Stimulated activated CD8-positive, alpha-beta memory T cell treated with anti-CD3 and anti-CD28 coated beads, Interleukin-12 subunit alpha, Interleukin-12 subunit beta, amount 100 ng/mL, for 1 hour (primary cell): ENCODE measurements around the gene XCR1.
"Not testable (repeated sequence)": the region's sequence is repeated elsewhere in the genome, so short reads cannot be mapped to it uniquely, and the experiment has no call there.

Source experiments
- DNase-seq: peaks from one replicate; pipeline ENCODE4 v3.0.0-alpha.2; 2020; ENCODE audit warnings: low read depth

Gene XCR1

DNA sequence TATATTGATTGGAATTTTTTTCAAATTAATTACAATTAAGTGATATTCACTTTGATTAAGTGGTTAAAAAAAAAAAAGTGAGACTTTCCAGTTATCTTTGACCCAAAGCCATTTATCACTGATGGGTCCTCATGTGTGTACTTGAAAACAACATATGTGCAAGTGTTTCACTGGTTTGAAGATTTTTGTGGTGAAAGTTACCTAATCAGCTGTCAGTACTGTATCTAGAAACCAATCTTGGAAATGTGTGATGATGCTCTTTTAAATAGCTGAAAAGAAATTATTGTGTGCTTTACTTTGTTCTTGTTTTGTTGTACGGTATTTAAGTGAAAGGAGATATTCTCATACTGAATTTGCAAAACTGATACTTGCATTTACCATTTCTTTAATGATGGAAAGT is 11.6 kb upstream of the XCR1 start:
- no peak for DNase-seq

DNA sequence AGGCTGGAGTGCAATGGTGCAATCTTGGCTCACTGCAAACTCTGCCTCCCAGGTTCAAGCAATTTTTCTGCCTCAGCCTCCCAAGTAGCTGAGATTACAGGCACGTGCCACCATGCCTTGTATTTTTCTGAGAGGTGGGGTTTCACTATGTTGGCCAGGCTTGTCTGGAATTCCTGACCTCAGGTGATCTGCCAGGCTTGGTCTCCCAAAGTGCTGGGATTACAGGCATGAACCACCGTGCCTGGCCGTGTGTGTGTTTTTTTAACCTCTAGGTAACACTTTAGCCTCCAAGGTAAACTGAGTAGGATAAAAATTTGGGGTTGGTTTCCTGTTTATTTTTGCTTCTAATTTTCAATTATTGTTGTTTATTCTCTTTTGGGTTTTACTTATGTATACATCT is 10.8 kb upstream of the XCR1 start:
- DNase-seq: not testable (repeated sequence)

DNA sequence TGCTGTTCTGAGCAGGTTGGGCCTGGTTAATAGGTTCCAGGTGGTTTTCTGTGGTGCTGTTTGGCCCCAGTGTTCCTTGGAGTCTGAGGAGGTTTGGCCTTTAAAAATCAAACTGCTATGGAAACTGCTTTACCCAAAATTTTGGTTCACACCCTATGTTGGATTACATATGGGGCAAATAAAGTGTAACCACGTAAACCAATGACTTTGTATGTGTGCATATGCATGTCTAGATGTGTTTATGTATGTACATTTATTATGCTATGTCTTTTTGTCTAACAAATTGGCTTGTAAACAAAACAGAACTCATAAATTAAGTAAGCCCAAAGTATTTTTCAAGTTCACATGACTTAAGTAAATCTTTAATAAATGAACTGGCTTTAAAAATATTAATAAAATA is 8.9 kb upstream of the XCR1 start:
- DNase-seq: no peak

DNA sequence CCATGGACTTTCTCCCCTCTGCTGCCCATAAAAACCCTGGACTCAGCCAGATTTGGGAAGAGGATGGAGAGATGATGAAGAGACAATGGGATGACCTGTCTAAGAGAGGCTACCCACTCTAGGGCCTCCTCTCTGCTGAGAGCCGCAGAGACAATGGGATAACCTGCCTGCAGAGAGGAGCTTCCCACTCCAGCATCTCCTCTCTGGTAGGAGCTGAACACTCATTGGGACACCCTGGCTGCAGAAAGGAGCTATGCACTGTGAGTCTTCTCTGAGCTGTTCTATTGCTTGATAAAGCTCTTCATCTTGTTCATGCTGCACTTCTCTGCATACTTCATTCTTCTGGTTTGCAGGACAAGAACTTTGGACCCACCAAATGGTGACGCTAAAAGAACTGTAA is 4.5 kb upstream of the XCR1 start:
- no peak for DNase-seq

DNA sequence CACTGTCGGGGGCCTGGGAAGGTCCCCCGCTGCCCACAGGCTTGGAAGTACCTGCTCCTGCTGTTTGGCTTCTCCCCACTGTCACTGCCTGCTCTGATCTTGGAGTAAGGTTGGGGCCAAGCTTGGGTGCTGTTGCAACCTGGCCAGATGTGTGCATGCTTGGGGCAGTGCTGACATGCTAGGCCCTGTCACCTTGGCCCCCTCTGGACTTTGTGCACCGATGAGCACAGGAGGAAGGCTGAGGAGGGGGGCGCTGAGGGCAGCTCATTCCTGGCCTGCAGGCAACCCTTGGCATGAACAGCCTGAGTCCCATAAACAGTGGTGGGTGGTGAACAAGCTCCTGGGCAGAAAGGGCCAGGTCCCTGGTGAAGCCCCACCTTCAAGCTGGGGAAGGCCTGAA is 4.0 kb upstream of the XCR1 start:
- DNase-seq: no peak

DNA sequence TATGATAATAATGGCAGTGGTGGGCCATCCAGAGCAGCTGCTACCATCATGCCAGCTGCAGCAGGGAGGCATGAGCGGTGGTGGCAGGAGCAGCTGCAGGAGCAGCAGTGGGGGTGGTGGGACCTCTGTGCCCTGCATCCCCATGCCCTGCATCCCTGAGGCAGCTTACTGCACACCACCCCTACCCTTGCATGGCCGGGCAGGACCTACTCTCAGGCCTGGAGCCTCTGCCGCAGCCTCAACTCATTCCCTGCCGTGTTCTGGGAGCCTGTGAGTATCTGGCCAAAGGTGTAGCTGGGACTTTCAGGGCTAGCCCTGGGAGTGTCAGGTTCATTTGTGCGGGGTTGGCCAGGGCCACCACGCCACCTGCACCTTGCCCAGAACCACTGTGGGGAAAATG is 3.3 kb upstream of the XCR1 start:
- no peak for DNase-seq

DNA sequence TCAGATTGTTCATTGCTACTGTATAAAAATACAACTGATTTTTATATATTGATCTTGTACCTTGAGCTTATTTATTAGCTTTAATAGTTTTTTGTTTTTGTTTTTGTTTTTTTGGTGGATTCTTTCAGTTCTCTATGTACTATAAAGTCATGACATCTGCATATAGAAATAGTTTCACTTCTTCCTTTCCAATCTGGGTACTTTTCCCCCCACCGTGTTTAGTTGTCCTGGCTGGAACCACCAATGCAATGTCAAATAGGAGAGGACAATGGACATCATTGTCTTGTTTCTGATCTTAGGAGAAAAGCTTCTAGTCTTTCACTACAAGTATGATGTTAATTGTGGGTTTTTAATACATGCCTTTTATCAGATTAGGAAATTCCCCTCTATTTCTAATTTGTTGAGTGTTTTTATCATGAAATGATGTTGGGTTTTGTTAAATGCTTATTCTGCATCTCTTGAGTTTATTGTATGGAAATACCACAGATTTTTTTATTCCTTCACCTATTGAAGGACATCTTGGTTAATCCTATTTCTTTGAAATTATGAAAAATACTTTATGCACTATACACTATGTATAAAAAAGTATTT is 2.8 kb upstream of the XCR1 start:
- DNase-seq: no peak

DNA sequence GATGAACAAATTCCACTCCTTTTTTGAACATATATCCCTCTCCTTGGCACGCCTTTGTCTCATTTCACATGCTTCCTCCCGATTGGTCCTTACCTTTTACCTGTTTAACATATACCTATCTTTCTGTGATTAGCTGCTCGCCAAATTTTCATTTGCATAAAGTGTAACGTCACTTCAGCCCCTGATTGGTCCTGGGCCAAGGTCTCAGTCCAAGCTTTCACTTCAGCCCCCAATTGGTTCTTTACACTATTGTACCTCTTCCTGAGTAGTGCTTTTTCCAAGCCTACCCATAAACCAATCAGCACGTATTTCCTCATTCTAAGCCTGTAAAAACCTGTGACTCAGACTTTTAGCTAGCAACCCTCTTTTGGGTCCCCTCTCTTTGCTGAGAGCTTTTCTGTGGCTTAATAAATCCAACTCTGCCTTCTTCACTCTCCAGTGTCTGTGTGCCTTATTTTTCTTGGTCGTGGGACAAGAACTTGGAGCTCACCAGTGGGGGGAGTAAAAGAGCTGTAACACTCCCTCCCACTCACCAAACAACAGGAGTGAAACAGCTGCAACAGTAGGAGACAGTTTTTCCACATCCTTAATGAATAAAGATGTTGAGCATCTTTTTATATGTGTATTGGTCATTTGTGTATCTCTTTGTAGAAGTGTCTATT is 584 bp upstream of the XCR1 start:
- DNase-seq: no peak

DNA sequence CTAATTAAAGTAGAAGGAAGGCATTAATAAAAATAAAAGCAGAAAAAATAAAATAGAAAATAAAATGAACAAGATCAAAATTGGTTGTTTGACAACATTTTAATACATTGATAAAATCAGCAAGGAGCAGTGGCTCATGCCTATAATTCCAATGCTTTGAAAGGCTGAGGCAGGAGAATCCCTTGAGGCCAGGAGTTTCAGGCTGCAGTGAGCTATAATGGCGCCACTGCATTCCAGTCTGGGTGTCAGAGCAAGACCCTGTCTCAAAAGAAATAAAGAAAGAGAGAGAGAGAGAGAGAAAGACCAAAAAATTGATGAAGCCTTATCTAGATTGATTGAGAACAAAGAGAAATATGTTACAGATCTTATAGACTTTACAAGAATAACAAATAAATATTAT is 2.1 kb downstream of the XCR1 start:
- DNase-seq: no peak

DNA sequence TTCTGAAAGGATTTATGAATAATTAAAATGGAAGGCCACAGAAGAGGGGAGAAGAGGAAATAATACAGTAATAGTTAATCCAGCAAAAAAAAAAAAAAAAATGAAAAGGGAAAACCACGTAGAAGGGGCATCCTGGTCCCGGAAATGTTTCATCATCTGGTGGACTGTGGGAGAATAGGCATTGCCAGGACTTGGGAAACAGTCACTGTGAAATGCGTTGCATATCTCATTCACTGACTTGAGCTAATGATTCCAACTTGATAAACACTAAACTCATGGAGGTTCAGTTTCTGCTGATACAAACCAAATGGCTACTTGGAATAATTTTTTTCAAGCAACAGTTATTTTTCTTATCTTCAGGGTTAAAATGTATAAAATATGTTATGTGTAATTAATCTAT is 3.2 kb downstream of the XCR1 start:
- no peak for DNase-seq

DNA sequence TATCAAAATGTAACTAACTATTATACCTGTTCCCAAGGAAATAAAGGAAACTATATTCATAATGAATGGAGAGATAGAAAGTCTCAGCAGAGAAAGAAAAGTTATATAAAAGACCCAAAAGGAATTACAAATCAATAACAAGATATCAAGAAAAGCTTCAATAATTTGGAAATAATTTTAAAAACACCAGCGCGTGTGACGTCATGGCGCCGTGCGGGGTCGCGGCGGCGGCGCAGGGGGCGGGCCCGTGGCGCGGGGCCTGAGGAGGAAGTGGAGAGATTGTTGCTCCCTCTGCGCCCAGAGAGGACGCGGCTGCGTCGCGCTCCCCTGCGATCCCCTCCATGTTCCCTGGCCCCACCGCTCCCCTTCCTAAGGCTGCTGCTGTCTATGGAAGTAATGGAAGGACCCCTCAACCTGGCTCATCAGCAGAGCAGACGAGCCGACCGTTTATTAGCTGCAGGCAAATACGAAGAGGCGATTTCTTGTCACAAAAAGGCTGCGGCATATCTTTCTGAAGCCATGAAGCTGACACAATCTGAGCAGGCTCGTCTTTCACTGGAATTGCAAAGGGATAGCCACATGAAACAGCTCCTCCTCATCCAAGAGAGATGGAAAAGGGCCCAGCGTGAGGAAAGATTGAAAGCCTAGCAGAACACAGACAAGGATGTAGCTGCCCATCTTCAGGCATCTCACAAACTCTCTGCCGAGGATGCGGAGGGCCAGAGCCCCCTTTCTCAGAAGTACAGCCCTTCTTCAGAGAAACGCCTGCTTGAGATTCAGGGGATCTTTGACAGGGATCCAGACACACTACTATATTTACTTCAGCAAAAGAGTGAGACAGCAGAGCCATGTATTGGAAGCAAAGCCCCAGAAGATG is 4.1 kb downstream of the XCR1 start:
- no peak for DNase-seq

DNA sequence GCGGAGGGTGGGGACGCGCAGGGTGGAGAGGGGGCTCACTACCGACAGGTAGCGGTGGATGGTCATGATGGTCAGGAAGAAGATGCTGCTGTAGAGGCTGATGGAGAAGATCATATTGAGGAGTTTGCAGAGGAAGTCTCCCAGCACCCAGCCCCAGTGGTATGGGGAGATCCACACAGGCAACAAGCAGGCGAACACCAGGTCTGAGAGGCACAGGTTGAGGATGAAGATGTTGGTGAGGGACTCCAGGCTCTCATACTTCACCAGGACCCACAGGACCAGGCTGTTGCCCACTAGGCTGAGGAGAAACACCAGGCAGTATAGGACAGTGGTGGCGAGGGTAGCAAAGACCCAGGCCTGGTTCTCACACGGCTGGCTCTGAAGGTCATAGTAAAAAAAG is 5.8 kb downstream of the XCR1 start:
- no peak for DNase-seq

DNA sequence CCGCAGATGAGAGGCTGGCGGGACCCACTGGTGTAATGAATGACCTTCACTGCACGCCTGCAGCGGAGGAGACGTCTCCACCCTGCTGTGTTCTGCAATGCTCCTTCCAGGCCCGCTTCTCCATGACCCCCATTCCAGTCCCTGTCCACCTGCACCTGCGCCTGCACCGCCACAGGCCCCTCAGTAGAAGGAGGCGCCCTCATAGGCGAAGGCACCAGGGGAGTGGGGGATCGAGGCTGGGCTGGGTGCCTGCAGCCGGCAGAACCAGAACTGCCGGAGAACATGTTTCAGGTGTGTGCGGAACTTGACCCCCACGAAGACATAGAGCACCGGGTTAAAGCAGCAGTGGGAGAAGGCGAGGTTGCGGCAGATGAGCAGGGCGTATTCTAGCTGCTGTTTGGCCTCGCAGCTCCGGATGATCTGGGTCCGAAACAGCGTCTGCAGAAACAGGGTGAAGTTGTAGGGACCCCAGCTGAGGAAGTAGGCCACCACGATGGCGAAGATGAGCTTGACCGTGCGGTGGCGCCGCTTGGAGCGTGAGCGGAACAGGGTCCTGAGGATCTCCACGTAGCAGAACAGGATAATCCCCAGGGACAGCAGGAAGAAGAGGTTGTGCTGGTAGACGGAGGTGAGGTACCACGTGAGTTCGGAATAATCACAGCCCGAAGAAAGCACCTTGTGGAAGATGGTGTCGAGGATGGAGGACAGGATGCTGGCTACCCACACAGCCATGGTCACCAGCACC is 6.3 kb downstream of the XCR1 start:
- DNase-seq: no peak

DNA sequence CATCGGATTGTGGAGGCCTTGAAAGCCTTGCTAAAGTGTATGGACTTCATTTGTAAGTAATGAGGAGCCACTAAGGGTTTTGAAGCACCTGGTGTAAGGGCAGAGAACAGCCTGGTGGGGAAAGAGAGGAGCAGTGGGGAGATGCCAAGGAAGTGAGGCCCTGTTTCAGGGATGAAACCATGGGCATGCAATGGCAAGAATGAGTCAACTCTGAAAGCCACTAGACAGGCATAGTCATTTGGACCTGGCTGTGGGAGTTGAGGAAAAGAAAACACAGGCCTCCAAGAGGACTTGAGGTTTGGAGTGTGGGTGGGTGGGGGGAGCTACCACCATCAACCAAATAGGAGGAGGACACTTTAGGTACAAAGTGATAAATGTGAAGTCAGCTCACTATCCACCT is 7.6 kb downstream of the XCR1 start:
- DNase-seq: no peak

DNA sequence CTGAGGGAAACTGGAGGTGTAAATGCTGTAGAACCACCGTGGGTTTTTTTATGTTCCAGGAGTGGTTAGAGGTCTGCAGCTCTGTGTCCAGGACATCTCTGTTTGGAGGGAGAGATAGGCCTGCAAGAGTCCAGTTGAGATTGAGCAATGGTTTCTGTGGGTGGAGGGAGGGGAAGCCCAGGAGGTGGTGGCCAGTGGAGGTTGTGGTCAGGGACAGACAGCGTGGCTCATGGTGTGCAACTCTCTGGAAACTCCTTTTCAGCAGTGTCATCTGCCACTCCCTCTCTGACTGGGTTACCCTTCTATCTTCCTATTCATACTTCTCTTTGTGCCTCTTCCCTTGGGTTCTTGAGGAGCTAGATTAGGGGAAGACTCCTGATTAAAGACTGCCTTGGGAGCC is 9.6 kb downstream of the XCR1 start:
- DNase-seq: no peak

DNA sequence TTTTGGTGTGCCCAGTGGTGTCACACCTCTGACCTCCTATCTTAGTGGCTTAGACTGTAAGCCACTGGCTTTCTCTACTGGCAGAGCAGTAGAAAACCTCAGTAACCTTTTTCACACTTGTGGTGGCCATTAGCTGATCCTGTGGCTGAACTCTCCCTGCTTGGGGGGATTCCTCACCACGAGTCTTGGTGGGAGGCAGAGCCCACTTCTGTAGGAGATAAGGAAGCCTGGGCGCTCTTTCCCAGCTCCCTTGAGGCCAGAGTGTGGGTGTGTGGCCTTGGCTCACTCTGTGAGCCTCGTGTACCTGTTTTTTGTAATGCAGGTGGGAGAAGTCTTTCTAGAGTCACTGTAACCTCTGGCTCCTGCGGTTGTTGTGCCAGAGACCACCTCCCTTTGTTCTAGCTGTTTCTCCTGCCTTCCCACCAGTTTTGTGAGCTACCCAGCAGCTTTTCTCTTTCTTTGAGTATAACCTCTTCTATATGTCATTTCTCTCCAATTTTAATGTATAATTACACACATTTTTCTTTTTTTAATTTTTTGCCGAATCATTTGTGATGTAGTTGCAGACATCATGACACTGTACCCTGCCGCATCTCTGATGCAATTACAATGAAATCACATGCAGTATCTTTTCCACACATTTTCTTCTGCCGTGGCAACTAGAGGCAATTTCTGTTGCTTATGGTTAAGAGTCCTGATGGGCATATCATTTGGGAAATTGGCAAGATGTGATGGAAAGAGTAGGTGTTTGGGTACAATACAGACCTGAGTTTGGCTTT is 13.8 kb downstream of the XCR1 start:
- DNase-seq: no peak

DNA sequence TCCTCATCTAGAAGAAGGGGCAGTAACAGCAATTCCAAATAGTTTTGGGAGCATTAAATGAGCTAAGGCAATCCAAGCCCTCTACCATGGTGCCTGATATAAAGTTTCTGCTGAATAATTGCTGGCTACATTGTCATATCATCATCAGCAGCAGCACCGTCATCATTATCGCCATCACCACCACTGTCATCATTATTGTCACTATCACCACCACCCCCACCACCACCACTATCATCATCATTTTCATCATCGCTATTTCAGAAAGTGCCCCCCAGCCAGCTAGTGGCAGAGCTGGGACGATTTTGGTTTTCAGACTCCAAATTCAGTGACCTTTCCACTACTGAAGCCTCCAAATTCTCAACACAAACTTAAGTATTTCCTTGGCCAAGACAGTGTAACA is 15.0 kb downstream of the XCR1 start:
- DNase-seq: no peak

DNA sequence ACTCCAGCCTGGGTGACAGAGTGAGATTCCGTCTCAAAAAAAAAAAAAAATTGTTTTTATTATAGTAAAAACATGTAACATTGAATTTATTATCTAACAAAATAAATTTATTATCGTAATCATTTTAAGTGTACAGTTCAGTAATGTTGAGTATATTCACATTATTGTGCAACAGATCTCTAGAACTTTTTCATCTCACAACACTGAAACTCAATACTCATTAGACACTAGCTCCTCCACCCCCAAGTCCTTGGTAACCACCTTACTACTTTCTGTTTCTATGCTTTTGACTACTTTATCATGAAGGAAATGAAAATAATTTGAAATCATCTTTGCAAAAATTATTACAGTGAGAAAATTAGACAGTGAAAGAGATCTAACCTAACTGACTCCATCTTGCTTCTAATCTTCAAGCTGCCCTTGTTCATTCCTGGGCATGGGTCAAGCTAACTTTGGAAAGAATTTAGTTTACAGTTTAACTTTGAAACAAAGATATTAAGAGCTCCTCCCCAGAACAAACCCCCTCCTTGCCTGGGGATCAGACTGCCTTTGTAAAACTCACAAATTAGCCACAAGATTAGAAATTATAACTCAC is 16.7 kb downstream of the XCR1 start:
- no peak for DNase-seq

DNA sequence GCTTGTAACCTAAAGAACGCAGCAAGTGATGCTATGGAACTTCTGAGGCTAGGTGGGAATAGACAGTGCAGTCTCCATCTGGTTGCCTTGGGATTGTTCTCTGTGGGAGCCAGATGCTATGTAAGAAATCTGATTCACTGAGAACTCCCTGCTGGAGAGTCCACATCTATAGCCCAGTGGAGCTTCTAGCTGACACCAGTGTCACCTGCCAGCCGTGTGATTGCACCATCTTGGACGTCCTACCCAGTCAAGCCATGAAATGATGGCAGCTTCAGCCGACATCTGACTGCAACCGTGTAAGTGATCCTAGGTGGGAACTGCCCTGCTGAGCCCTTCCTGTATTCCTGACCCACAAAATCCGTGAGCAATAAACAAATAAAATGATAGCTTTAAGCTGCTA is 19.2 kb downstream of the XCR1 start:
- DNase-seq: no peak

DNA sequence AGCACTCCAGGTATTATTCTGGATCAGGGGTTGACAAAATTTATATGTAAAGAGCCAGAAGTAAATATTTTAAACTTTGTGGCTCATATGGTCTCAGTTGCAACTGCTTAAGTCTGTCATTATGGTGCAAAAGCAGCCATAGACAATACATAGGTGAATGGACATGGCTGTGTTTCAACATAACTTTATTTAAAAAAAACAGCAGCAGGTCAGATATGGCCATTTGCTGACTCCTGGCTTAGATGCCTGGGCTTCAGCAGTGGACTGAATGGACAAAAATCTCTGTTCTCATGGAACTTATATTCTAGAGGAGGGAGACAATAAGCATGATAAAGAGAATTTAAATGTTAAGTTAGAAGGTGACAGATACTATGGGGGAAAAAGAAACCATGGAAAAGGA is 20.0 kb downstream of the XCR1 start:
- DNase-seq: no peak

DNA sequence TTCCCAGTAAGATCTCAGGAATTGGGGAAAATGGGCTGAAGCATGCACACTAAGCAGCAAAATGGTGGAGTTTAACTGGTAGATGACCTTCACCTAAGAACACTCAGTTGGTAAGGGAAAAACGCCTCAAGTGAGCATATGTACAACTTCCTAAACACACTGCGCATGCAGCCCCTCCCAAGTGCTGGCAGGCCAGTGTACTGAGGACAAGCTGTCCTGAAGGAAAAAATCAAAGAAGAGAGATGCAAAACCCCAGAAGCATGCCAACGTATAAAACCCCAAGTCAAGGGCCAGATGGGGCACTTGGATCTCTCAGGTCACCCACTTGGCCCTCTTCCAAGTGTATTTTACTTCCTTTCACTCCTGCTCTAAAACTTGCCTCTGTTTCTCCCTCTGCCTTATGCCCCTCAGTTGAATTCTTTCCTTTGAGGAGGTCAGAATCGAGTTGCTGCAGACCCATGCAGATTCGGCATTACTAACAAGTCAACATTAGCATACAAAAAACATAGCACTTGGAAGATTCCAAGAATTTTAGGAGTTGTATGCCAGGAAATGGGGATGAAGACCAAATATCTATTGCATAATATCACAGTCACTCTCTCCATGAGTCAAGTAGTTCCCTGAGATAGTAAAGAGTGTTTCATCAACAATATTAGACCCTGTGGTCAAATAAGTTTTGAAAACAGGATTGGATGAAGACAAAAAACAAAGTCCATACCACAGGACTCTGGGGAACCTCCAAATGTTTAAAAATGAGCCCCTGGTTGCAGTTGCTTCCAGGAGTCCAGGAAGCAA is 20.8 kb downstream of the XCR1 start:
- no peak for DNase-seq
